HepG2 (cell line): Measurements from ENCODE around the gene DUS2. TPM values are rescaled to one million over a fixed set of nuclear protein-coding genes. Genes with fewer than 3 reads are reported as not detected.
"Not testable (repeated sequence)": the region's sequence is repeated elsewhere in the genome, so short reads cannot be mapped to it uniquely, and the experiment has no call there.

Source experiments
- ATAC-seq: fragments of 200-7000 bp; cut with Tn5 transposase; 3 replicates; pipeline ENCODE4 v1.9.1; 2020; ENCODE audit warnings: mild to moderate bottlenecking, moderate library complexity
- BruUV-seq: library from RNA; stranded (reverse); fragments of 400-500 nt; replicated peaks from 2 replicates; lab custom pipeline; 2021; lab: Mats Ljungman, UMichigan
- CTCF ChIA-PET: fragments of 300-600 bp; formaldehyde crosslinking; extraction: SDS; loops from one replicate; lab custom pipeline; 2021; ENCODE audit warnings: low total read pairs, inconsistent platforms, low intra/inter-chr PET ratio; lab: Yijun Ruan, JAX
- POLR2A ChIA-PET: fragments of 350-600 bp; sonication (Branson Sonifier 250); formaldehyde crosslinking; loops from one replicate; lab custom pipeline; 2020; ENCODE audit warnings: antibody characterized with exemption, inconsistent platforms; lab: Yijun Ruan, JAX
- DNase-seq: peaks from one replicate; pipeline ENCODE4 v3.0.0-alpha.2; 2015; ENCODE audit warnings: low spot score
- FAIRE-seq: peaks from 3 replicates; lab custom pipeline; 2011; peaks lifted over from hg19 to GRCh38; lab: Jason Lieb, UNC
- H2AFZ ChIP-seq: one replicate; pipeline ENCODE4 v1.6.1; 2011; ENCODE audit warnings: low read length, inconsistent platforms
- H3K27ac ChIP-seq: fragments of 300-600 bp; 3 replicates; pipeline ENCODE4 v1.8.0; 2011; ENCODE audit warnings: mixed run types, mild to moderate bottlenecking, mixed read lengths, low read length, inconsistent platforms; ENCODE audit not compliant: insufficient read depth; ENCODE audit errors: extremely low read length
- H3K27me3 ChIP-seq, 2 experiments: fragments of 200-600 bp in 1 of 2; 2 replicates in 1 of 2; 3 replicates in 1 of 2; pipeline versions ENCODE4 v1.6.0 to v1.8.0; 2011; ENCODE audit warnings: low read length in 2 of 2, mild to moderate bottlenecking in 2 of 2, moderate library complexity in 2 of 2, inconsistent platforms in 1 of 2; ENCODE audit not compliant: insufficient read depth in 2 of 2, control insufficient read depth in 1 of 2
- H3K36me3 ChIP-seq, 2 experiments: fragments of 200-600 bp in 1 of 2; replicated peaks in 1 of 2; 2 replicates in 1 of 2; 3 replicates in 1 of 2; pipeline versions ENCODE4 v1.5.1 to v1.8.0; 2011; ENCODE audit warnings: low read length in 2 of 2, inconsistent platforms in 1 of 2; ENCODE audit not compliant: insufficient read depth in 2 of 2, control insufficient read depth in 1 of 2
- H3K4me1 ChIP-seq: 2 replicates; pipeline ENCODE4 v1.5.1; 2012; ENCODE audit warnings: low read length, inconsistent platforms; ENCODE audit not compliant: insufficient read depth
- H3K4me2 ChIP-seq: 2 replicates; pipeline ENCODE4 v1.6.0; 2011; ENCODE audit warnings: low read depth, low read length, inconsistent platforms
- H3K4me3 ChIP-seq, 3 experiments: fragments of 200-600 bp in 1 of 3; sonication (generic), shearing (Covaris generic) in 1 of 3; replicated peaks in 1 of 3; 2 replicates each; pipeline ENCODE4 v1.5.1; 2011 to 2016; ENCODE audit warnings: low read length in 3 of 3, inconsistent platforms in 2 of 3, low read depth in 2 of 3, mild to moderate bottlenecking in 2 of 3, control low read depth in 1 of 3, mixed read lengths in 1 of 3; ENCODE audit not compliant: insufficient read depth in 1 of 3
- H3K79me2 ChIP-seq: one replicate; pipeline ENCODE4 v1.6.1; 2011; ENCODE audit warnings: low read length, inconsistent platforms; ENCODE audit not compliant: insufficient read depth
- H3K9ac ChIP-seq: 2 replicates; pipeline ENCODE4 v1.6.0; 2011; ENCODE audit warnings: mild to moderate bottlenecking, low read depth, low read length, inconsistent platforms; ENCODE audit not compliant: insufficient read depth
- H3K9me3 ChIP-seq: 2 replicates; pipeline ENCODE4 v1.5.1; 2012; ENCODE audit warnings: mild to moderate bottlenecking, low read length
- H4K20me1 ChIP-seq: 2 replicates; pipeline ENCODE4 v1.6.0; 2011; ENCODE audit warnings: inconsistent platforms, mild to moderate bottlenecking, low read length, moderate library complexity; ENCODE audit not compliant: insufficient read depth
- JUNB ChIP-seq: sonication (generic); formaldehyde crosslinking; IDR thresholded peaks from 2 replicates; pipeline ENCODE4 v1.8.0; 2022; ENCODE audit warnings: missing genetic modification reagents, mild to moderate bottlenecking, borderline replicate concordance
- TCF12 ChIP-seq, 2 experiments: fragments of 450-650 bp in 1 of 2; sonication (generic) in 1 of 2; formaldehyde crosslinking in 1 of 2; IDR thresholded peaks; 2 replicates each; pipeline versions ENCODE4 v1.6.1 to v1.8.0; 2017 to 2022; ENCODE audit warnings: antibody characterized with exemption in 1 of 2, mild to moderate bottlenecking in 1 of 2, missing genetic modification reagents in 1 of 2, moderate library complexity in 1 of 2
- WGBS: methylation state at CpG from one replicate; pipeline ENCODE4 v1.1.6; 2017; ENCODE audit warnings: low lambda C conversion rate; 5-methylcytosine and 5-hydroxymethylcytosine counted together
- in situ Hi-C: cut with HindIII; loops from 2 replicates; pipeline ENCODE4 v1.10.0; 2017; ENCODE audit warnings: low pct_unique_long_range_greater_than_20kb; ENCODE audit not compliant: extremely low pct_ligation_motif_present
- intact Hi-C: fragments of 100-400 bp; cut with micrococcal nuclease; formaldehyde crosslinking; loops from one replicate; pipeline ENCODE4 v1.10.0; 2022; ENCODE audit not compliant: unreplicated experiment
- polyA plus RNA-seq, 8 experiments: library from polyadenylated mRNA; depleted of rRNA in 3 of 8; stranded (reverse) in 7 of 8; unstranded in 1 of 8; fragments of >200 nt; fragmentation: Illumina TruSeq in 4 of 8; extraction: Trizol in 4 of 8; gene quantifications; 2 replicates each; pipeline versions ENCODE4 v1.2.1 to v1.2.3, GENCODE V29; 2011 to 2016; ENCODE audit warnings: low read depth in 4 of 8, missing spikeins in 1 of 8, mixed read lengths in 1 of 8; ENCODE audit not compliant: insufficient read depth in 1 of 8
- total RNA-seq, 5 experiments: library from RNA; depleted of rRNA; stranded (reverse); fragments of >200 nt; fragmentation: Illumina TruSeq; extraction: Trizol; gene quantifications; 2 replicates each; pipeline ENCODE4 v1.2.3, GENCODE V29; 2016; ENCODE audit warnings: low read depth in 1 of 5
- TF ChIP-seq, protein P1 (sequence below): IDR thresholded peaks from 2 replicates; pipeline ENCODE4 v1.6.1; 2018; ENCODE audit warnings: missing genetic modification reagents, mild to moderate bottlenecking, missing compliant biosample characterization
- TF ChIP-seq, protein P2 (sequence below): sonication (generic); formaldehyde crosslinking; IDR thresholded peaks from 2 replicates; pipeline ENCODE4 v1.9.0; 2021; ENCODE audit warnings: missing genetic modification reagents, borderline replicate concordance

Gene DUS2
- total and polyA plus RNA-seq, 2 of the 13 experiments (the other 11 are each of a cell fraction or from before 2014, with no cell fraction given) = 17.8 to 25.1 TPM

DNA sequence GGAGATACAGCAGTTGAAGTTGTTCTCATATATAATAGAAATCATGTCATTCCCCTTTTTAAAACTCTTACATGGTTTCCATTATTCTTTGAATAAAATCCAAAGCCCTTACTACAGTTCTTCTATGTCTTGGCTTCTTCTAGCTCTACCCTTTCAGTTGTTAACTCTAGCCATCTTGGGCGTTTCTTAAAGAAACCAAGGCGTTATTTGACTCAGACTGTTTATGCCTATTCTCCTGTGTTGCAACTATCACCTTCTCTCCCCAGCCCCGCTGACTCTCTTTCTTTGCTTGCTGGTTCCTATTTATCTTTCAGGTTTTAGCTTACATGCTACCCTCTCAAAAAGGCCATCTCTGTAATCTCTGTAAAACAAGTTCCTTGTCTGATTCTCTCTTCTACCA lies 94.8 kb downstream of the DUS2 start (continued):
- TF ChIP-seq, protein P1, sequence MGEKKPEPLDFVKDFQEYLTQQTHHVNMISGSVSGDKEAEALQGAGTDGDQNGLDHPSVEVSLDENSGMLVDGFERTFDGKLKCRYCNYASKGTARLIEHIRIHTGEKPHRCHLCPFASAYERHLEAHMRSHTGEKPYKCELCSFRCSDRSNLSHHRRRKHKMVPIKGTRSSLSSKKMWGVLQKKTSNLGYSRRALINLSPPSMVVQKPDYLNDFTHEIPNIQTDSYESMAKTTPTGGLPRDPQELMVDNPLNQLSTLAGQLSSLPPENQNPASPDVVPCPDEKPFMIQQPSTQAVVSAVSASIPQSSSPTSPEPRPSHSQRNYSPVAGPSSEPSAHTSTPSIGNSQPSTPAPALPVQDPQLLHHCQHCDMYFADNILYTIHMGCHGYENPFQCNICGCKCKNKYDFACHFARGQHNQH (CRISPR knock-in tag) = no peak
- TF ChIP-seq, protein P2, sequence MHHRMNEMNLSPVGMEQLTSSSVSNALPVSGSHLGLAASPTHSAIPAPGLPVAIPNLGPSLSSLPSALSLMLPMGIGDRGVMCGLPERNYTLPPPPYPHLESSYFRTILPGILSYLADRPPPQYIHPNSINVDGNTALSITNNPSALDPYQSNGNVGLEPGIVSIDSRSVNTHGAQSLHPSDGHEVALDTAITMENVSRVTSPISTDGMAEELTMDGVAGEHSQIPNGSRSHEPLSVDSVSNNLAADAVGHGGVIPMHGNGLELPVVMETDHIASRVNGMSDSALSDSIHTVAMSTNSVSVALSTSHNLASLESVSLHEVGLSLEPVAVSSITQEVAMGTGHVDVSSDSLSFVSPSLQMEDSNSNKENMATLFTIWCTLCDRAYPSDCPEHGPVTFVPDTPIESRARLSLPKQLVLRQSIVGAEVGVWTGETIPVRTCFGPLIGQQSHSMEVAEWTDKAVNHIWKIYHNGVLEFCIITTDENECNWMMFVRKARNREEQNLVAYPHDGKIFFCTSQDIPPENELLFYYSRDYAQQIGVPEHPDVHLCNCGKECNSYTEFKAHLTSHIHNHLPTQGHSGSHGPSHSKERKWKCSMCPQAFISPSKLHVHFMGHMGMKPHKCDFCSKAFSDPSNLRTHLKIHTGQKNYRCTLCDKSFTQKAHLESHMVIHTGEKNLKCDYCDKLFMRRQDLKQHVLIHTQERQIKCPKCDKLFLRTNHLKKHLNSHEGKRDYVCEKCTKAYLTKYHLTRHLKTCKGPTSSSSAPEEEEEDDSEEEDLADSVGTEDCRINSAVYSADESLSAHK = no peak
- TF ChIP-seq TCF12 (IDR thresholded peaks at IDR 0.05) (no peak), TCF12 (CRISPR knock-in tag; IDR thresholded peaks at IDR 0.05) (no peak), JUNB (no peak)

DNA sequence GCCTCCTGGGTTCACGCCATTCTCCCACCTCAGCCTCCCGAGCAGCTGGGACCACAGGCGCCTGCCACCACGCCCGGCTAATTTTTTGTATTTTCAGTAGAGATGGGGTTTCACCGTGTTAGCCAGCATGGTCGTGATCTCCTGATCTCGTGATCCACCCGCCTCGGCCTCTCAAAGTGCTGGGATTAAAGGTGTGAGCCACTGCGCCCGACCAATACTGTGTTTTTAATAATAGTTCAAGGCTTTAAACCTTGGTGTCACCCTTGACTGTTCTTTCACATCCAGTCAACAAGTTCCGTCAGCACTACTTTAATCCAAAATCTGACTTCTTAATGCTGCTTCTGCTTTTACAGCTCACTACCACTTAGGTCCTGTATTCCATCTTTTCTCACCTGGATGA lies 95.9 kb downstream of the DUS2 start:
- POLR2A ChIA-PET, H3K9me3 ChIP-seq, H3K4me2 ChIP-seq, H3K27me3 ChIP-seq, in situ Hi-C loops, CTCF ChIA-PET, intact Hi-C loops, H3K4me3 ChIP-seq, FAIRE-seq, BruUV-seq, DNase-seq, H3K27ac ChIP-seq, ATAC-seq, H3K9ac ChIP-seq, H4K20me1 ChIP-seq, H2AFZ ChIP-seq: not testable (repeated sequence)
- H3K4me1 ChIP-seq = peaks cover 45% of the 10 kb centered on the region
- peaks cover 8 to 11% of the 10 kb centered on the region in 2 experiments; a peak in 4 of 5 replicates for H3K36me3 ChIP-seq
- H3K79me2 ChIP-seq = peaks cover 100% of the 10 kb centered on the region
- WGBS = 97% methylated on average over 13 of the region's 13 CpGs
